ENCODE data around the gene C2orf49. TPM values are rescaled to one million over a fixed set of nuclear protein-coding genes. Genes with fewer than 3 reads are reported as not detected.

Gene C2orf49
- total and polyA plus RNA-seq, 10 of the 15 experiments (the other 5 are each of a cell fraction or from before 2014, with no cell fraction given): 7.2 to 24.2 (median 15.5) TPM

DNA sequence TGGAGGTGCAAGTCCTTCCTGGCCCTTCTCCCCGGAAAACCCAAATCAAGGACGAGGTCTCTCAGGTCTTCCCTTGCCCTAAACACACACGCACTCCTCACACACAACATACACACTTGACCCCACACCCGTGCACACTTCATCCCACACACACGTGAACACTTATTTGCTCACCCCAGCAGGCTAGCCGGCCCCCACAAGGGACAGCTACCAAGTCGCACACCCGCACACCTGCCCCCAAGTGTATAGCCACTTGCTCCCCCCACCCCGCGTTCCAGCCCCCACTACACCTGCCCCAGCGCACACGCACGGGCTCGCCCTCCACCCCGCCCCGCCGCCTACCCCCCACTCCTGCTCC is 8.2 kb upstream of the C2orf49 start (continued):
- TF ChIP-seq, protein P1, sequence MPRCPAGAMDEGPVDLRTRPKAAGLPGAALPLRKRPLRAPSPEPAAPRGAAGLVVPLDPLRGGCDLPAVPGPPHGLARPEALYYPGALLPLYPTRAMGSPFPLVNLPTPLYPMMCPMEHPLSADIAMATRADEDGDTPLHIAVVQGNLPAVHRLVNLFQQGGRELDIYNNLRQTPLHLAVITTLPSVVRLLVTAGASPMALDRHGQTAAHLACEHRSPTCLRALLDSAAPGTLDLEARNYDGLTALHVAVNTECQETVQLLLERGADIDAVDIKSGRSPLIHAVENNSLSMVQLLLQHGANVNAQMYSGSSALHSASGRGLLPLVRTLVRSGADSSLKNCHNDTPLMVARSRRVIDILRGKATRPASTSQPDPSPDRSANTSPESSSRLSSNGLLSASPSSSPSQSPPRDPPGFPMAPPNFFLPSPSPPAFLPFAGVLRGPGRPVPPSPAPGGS (IDR thresholded peaks at IDR 0.05; ENCODE audit: borderline replicate concordance, insufficient read depth, low read depth, low read length, poor library complexity, severe bottlenecking): no peak
- no peak for TF ChIP-seq SPI1 (IDR thresholded peaks at IDR 0.05; ENCODE audit: borderline replicate concordance, insufficient read depth, low read depth, low read length)
- TF ChIP-seq HDGF (IDR thresholded peaks at IDR 0.05): peak; percentile 47; the same call in 1 of the 2 replicates
- no peak for TF ChIP-seq MTA2 (IDR thresholded peaks at IDR 0.05; ENCODE audit: low read depth)
- TF ChIP-seq EGR1 (IDR thresholded peaks at IDR 0.05; ENCODE audit: borderline replicate concordance in 1 of 2, low read depth in 2 of 2, low read length in 2 of 2): no peak
- no peak for TF ChIP-seq MYC (IDR thresholded peaks at IDR 0.05; ENCODE audit: insufficient read depth, insufficient read length, insufficient replicate concordance, low read length, severe bottlenecking)
- TF ChIP-seq TARDBP (IDR thresholded peaks at IDR 0.05; ENCODE audit: borderline replicate concordance): no peak
- TF ChIP-seq CHD1 (IDR thresholded peaks at IDR 0.05; ENCODE audit: low read depth, low read length): no peak
- TF ChIP-seq RUNX3 (IDR thresholded peaks at IDR 0.05; ENCODE audit: low read length): no peak
- TF ChIP-seq SRF (IDR thresholded peaks at IDR 0.05; ENCODE audit: low read depth in 2 of 2, low read length in 2 of 2): no peak
- TF ChIP-seq CBX5 (IDR thresholded peaks at IDR 0.05; ENCODE audit: low read depth): no peak
- no peak for TF ChIP-seq STAT3 (IDR thresholded peaks at IDR 0.05; ENCODE audit: low read depth, low read length)
- TF ChIP-seq, protein P2, sequence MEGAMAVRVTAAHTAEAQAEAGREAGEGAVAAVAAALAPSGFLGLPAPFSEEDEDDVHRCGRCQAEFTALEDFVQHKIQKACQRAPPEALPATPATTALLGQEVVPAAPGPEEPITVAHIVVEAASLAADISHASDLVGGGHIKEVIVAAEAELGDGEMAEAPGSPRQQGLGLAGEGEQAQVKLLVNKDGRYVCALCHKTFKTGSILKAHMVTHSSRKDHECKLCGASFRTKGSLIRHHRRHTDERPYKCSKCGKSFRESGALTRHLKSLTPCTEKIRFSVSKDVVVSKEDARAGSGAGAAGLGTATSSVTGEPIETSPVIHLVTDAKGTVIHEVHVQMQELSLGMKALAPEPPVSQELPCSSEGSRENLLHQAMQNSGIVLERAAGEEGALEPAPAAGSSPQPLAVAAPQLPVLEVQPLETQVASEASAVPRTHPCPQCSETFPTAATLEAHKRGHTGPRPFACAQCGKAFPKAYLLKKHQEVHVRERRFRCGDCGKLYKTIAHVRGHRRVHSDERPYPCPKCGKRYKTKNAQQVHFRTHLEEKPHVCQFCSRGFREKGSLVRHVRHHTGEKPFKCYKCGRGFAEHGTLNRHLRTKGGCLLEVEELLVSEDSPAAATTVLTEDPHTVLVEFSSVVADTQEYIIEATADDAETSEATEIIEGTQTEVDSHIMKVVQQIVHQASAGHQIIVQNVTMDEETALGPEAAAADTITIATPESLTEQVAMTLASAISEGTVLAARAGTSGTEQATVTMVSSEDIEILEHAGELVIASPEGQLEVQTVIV (IDR thresholded peaks at IDR 0.05; ENCODE audit: borderline replicate concordance, partially characterized antibody): peak; percentile 32
- TF ChIP-seq, protein P3, sequence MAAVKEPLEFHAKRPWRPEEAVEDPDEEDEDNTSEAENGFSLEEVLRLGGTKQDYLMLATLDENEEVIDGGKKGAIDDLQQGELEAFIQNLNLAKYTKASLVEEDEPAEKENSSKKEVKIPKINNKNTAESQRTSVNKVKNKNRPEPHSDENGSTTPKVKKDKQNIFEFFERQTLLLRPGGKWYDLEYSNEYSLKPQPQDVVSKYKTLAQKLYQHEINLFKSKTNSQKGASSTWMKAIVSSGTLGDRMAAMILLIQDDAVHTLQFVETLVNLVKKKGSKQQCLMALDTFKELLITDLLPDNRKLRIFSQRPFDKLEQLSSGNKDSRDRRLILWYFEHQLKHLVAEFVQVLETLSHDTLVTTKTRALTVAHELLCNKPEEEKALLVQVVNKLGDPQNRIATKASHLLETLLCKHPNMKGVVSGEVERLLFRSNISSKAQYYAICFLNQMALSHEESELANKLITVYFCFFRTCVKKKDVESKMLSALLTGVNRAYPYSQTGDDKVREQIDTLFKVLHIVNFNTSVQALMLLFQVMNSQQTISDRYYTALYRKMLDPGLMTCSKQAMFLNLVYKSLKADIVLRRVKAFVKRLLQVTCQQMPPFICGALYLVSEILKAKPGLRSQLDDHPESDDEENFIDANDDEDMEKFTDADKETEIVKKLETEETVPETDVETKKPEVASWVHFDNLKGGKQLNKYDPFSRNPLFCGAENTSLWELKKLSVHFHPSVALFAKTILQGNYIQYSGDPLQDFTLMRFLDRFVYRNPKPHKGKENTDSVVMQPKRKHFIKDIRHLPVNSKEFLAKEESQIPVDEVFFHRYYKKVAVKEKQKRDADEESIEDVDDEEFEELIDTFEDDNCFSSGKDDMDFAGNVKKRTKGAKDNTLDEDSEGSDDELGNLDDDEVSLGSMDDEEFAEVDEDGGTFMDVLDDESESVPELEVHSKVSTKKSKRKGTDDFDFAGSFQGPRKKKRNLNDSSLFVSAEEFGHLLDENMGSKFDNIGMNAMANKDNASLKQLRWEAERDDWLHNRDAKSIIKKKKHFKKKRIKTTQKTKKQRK (IDR thresholded peaks at IDR 0.05; ENCODE audit: low read depth, low read length): no peak
- no peak for TF ChIP-seq MYB (IDR thresholded peaks at IDR 0.05; ENCODE audit: borderline replicate concordance, low read depth, low read length)
- TF ChIP-seq, protein P4, sequence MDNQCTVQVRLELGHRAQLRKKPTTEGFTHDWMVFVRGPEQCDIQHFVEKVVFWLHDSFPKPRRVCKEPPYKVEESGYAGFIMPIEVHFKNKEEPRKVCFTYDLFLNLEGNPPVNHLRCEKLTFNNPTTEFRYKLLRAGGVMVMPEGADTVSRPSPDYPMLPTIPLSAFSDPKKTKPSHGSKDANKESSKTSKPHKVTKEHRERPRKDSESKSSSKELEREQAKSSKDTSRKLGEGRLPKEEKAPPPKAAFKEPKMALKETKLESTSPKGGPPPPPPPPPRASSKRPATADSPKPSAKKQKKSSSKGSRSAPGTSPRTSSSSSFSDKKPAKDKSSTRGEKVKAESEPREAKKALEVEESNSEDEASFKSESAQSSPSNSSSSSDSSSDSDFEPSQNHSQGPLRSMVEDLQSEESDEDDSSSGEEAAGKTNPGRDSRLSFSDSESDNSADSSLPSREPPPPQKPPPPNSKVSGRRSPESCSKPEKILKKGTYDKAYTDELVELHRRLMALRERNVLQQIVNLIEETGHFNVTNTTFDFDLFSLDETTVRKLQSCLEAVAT (IDR thresholded peaks at IDR 0.05): peak; percentile 34; the same call in 1 of the 2 replicates
- TF ChIP-seq NRF1 (conservative IDR thresholded peaks at IDR 0.05; ENCODE audit: low read depth, low read length): no peak
- TF ChIP-seq MEF2B (IDR thresholded peaks at IDR 0.05; ENCODE audit: partially characterized antibody, poor library complexity, severe bottlenecking): no peak
- TF ChIP-seq ZZZ3 (IDR thresholded peaks at IDR 0.05; ENCODE audit: control insufficient read depth, insufficient read length, low read depth): no peak

All from GM12878 (cell line).